Coronary artery (tissue), 2 donors: ENCODE results near the gene FGFR4.
A peak's percentile ranks its signal among the peaks of the same experiment; 100 is the strongest.

Source experiments
- DNase-seq: peaks from one replicate; pipeline ENCODE4 v3.0.0-alpha.2; 2017; ENCODE audit warnings: low spot score
- H3K27ac ChIP-seq, 2 donors: fragments of 200-600 bp; sonication (generic); one replicate each; pipeline ENCODE4 v1.5.1; 2016 to 2019
- H3K4me3 ChIP-seq: fragments of 200-600 bp; sonication (generic); 2 replicates; pipeline ENCODE4 v1.5.1; 2016; ENCODE audit warnings: mild to moderate bottlenecking, moderate library complexity
- CTCF ChIP-seq: fragments of 200-600 bp; sonication (generic); IDR thresholded peaks from one replicate; pipeline ENCODE4 v1.5.1; 2019; ENCODE audit warnings: antibody characterized with exemption

The FGFR4 gene

DNA sequence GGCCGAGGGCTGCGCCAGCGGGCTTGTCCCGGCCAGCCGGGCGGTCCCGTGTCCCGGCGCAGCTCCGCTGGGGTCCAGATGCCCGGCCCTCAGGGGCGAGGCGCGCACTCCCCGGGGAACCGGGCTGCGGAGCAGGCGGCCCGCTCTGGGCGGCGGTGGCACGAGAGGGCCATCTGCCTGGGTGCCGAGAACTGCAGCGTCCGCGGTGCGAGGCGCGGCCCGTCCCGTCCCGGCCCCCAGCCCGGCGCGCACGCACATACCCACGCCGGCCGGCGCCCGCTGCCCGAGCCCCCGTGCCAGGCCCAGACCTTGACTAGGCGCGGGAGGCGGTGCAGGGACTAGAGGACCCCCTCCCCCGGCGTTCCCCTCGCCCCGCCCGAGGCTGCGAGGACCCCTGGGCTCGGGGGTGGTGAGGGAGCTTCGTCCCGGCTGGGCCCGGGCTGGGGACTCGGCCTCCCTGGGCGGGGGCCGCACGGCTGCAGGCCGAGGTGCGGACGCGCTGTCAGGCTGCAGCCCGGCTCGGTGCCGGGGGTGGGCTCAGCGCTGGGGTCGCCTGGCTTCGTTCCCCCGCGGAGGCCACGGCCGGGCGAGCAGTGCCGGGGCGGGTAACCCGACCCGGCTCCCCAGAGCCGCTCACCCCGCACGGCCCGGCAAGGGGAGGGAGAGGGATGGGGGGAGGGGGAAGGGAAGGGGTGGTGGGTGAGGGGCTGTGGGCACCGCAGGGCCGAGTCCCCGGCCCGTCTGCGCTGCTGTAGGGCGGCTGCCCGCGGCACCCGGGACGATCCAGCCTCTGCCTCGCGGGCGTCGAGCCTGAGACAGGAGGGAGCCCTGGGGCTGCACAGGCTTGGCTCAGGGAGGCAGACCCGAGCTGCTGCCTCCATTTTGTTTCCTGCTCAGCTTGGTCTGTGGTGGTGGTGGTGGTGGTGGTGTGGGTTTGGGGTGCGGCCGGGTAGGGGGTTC is 45.7 kb downstream of the FGFR4 start:
- H3K27ac ChIP-seq = peak overlapping the region; percentile 88 to 94
- TF ChIP-seq CTCF = no peak
- peak overlapping the region; percentile 85 for H3K4me3 ChIP-seq
- peak; percentile 79 for DNase-seq

DNA sequence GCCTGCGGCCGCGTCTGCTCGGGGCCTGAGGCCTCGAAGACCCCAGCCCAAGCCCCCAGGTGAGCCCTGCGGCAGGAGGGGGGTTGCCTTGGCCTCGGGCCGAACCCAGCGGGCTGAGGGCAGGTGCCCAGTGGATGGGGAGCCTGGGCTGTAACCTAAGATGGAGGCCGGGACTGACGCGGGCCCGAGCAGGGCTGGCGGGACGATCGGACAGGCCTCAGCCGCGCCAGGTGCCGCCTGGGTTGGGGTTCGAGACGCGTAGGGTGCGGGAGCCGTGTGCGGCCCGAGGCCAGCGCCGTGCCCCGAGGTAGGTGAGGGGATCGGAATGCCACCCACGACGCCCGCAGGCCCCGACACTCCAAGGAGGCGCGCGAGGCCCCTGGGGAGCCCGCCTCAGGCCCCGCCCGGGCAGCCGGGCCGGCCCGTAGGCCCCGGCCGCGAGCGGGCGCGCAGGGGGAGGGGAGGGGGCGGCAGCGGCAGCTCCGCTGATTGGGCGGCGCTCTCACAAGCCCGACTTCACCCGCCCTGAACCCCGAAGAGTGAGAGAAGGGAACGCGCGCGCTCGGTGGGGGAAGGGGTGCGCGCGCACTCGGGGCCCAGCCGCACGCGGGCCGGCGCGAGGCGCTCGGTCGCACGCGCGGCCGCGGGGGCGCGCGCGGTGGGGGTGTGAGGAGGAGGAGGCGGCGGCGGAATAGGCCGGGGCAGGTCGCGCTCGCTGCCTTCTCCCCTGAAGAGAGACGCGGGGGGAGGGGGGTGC is 46.6 kb downstream of the FGFR4 start, which contains the start of gene NSD1:
Gene NSD1 (plus strand): TSS at position 678 of the 757 bp plus-strand sequence. CDS start 1,331 bp downstream, outside the sequence.
- TF ChIP-seq CTCF = no peak

DNA sequence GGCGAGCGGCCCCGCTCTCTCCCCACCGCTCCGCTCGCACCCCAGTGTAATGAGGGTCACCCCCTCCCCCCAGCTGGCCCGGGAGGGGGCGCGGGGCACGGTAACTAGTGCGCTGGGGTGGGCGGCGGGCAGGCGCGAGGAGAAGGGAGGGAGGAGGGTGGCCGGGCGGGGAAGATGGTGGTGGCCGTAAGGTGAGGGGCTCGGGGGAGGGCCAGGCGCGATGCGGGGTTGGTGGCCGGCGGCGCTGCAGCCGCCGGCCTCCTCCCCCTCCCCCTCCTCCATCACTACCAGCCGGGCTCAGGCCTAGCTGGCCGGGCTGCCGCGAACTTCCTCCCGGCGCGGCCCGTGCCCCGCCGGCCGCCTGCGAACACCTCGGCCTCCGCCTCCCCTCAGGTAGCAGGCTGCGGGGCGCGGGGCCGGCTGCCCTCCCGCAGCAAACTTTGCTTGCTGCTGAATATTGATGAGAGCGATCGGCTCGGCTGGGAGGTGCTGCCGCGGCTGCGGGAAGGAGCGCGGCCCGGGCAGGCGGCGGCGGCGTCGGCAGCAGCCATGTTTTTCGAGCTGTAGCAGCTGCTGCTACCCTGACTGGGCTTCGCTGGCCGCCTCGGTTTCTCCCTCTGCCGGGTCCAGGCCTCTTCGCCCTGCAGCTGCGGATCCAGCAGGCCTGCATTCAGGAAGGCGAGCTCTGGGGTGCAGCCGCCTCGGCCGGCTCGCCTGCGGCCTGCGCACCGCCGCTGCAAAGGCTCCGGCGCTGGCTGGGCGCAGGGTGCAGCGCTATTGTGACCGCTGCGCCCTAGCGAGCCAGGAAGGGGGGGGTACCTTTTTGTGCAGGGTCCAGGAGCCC is 47.4 kb downstream of the FGFR4 start:
- no peak for TF ChIP-seq CTCF
- Histone ChIP-seq H3K4me3 (peak overlapping the region; percentile 85), H3K27ac (peak overlapping the region; percentile 88 to 94)
- no peak for DNase-seq

More for the DNA sequence above, 46.6 kb downstream of the FGFR4 start, which contains the start of gene NSD1:
- Histone ChIP-seq H3K4me3 (peak within 1 kb of the TSS; percentile 85), H3K27ac (peak within 1 kb of the TSS; percentile 88 to 94)
- DNase-seq = peak; percentile 84

GRCh38 chr5:177134697-177135225 is 48.0 kb downstream of the FGFR4 start:
- H3K4me3 ChIP-seq = peak overlapping the region; percentile 85
- DNase-seq = no peak
- H3K27ac ChIP-seq = peak overlapping the region; percentile 88 to 94
- TF ChIP-seq CTCF = no peak

DNA sequence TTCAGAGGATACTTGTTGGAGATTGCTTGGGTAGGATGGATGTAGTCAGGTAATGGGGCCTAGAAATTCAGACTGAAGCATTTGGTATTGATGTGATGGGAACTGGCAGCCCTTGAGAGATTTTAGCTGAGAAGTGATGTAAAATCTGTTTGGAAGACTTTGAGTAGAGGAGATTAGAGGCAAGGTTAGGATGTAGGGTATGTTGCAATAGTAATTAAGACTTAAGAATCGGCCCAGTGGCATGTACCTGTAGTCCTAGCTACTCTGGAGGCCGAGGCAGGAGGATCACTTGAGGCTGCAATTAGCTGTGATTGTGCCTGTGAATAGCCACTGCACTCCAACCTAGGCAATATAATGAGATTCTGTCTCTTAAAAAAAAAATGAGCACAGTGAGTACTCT is 53.6 kb downstream of the FGFR4 start:
- H3K27ac ChIP-seq = no peak overlapping the region
- DNase-seq = no peak
- no peak for TF ChIP-seq CTCF
- H3K4me3 ChIP-seq = no peak overlapping the region

DNA sequence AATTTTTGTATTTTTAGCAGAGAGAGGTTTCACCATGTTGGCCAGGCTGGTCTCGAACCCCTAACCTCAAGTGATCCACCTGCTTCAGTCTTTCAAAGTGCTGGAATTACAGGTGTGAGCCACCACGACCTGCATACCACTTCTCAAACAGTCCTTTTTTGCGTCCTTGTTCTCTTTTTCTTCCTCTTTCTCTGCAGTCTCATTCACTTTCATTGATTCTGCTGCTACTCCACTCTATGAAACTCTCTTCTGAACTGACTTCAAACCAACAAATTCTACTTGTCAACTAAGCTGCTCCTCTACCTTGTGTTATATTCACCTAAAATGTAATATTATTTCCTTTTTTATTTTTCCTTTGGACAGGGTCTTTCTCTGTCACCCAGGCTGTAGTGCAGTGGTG is 54.8 kb downstream of the FGFR4 start:
- no peak for TF ChIP-seq CTCF
- Histone ChIP-seq H3K27ac (no peak overlapping the region), H3K4me3 (no peak overlapping the region)
- no peak for DNase-seq
